Fibroblast of lung (primary cell): ENCODE measurements around the gene CPT1A.

Source experiments
- EZH2 ChIP-seq: IDR thresholded peaks from 2 replicates; pipeline ENCODE4 v1.5.1; 2012; ENCODE audit warnings: low read length, control low read depth, mild to moderate bottlenecking; ENCODE audit errors: missing control alignments
- TF ChIP-seq, protein P1 (sequence below), 2 donors: IDR thresholded peaks in 1 of 2; conservative IDR thresholded peaks in 1 of 2; 1 replicate in 1 of 2; 2 replicates in 1 of 2; pipeline ENCODE4 v1.5.1; 2011 to 2012; ENCODE audit warnings: low read length in 2 of 2, control low read depth in 1 of 2, inconsistent platforms in 1 of 2, low read depth in 1 of 2, mild to moderate bottlenecking in 1 of 2

DNA sequence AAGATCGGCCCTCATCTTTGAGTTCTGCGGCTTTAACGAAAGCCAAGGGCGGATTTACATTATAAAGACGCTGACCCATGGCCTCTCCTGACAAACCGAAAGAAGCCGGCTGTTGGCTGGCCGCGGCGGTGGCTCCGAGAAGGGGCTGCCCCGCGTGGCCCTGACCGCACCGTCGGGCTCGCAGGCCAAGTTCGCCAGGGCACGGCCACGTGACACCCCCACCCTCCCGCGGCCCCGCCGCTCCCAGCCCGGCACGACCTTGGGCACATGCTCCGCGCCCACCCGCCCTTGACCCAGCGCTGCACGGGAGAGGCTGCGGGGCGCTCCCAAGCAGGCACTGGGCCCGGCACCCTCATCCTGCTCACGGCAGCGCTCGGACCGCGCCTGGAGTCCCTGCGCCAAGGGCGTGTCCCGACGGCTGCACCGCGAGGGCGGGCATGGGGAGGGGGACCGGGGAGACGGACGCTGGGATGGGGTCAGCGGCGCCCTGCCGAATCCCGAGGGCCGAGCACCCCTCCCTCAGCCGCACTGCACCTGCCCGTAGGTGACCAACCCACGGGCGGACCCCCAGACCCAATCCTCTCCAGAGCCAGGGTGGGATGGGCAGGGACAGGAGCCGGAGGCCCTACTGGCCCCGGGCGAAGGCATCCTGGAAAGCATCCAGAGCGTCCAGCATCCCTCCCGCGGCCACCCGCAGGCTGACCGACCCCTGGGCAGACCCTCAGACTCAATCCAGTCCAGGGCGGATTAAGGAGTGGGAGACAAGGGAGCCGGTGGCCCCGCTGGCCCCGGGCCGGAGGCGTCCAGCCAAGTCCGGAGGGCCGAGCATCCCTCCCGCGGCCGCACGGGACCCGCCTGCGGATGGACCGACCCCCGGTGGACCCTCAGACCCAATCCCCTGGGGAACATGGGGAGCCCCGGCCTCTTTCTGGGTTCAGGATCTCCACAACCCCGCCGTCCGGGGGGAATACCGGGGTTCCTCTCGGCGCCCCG, 759 bp downstream of the CPT1A start:
- no peak for TF ChIP-seq EZH2
- TF ChIP-seq, protein P1, sequence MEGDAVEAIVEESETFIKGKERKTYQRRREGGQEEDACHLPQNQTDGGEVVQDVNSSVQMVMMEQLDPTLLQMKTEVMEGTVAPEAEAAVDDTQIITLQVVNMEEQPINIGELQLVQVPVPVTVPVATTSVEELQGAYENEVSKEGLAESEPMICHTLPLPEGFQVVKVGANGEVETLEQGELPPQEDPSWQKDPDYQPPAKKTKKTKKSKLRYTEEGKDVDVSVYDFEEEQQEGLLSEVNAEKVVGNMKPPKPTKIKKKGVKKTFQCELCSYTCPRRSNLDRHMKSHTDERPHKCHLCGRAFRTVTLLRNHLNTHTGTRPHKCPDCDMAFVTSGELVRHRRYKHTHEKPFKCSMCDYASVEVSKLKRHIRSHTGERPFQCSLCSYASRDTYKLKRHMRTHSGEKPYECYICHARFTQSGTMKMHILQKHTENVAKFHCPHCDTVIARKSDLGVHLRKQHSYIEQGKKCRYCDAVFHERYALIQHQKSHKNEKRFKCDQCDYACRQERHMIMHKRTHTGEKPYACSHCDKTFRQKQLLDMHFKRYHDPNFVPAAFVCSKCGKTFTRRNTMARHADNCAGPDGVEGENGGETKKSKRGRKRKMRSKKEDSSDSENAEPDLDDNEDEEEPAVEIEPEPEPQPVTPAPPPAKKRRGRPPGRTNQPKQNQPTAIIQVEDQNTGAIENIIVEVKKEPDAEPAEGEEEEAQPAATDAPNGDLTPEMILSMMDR (conservative IDR thresholded peaks at IDR 0.05 in 1 of 2, IDR thresholded peaks at IDR 0.05 in 1 of 2; ENCODE audit: low read depth in 1 of 2, low read length in 2 of 2) = no peak
